GM19468 (cell line): ENCODE measurements around the gene LARP1.

ENCODE experiments used
- ATAC-seq: cut with Tn5 transposase; IDR thresholded peaks from one replicate; pipeline ENCODE4 v1.9.1; 2021; ENCODE audit warnings: mild to moderate bottlenecking, moderate library complexity, moderate number of reproducible peaks; ENCODE audit not compliant: unreplicated experiment; ENCODE audit errors: extremely low read depth

Gene LARP1

DNA sequence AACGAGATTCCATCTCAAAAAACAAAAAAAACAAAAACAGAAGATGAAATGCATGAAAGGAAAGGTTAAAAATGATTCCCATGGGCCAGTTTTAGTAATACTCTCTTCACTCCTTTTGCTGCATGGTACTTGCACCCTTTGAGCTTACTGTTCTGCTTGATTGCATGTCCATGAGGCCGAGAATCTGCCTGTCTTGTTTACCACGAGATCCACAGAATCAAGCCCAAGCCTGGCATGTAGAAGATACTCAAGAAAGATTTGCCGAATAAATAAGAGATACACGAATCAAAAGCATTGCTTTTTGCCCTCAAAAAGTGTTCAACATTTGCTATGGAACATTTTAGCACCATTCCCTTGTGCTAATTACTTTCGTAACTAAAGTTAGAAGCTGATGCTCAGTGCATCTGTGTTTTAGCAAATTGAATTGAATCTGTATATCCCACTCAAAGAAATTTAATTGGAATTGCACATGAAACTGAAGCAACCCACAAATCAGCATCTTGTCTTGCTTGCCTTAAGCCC, 94.1 kb downstream of the LARP1 start:
- ATAC-seq, result no peak

GRCh38 chr5:154849791-154850201, 94.6 kb downstream of the LARP1 start:
- no peak for ATAC-seq

DNA sequence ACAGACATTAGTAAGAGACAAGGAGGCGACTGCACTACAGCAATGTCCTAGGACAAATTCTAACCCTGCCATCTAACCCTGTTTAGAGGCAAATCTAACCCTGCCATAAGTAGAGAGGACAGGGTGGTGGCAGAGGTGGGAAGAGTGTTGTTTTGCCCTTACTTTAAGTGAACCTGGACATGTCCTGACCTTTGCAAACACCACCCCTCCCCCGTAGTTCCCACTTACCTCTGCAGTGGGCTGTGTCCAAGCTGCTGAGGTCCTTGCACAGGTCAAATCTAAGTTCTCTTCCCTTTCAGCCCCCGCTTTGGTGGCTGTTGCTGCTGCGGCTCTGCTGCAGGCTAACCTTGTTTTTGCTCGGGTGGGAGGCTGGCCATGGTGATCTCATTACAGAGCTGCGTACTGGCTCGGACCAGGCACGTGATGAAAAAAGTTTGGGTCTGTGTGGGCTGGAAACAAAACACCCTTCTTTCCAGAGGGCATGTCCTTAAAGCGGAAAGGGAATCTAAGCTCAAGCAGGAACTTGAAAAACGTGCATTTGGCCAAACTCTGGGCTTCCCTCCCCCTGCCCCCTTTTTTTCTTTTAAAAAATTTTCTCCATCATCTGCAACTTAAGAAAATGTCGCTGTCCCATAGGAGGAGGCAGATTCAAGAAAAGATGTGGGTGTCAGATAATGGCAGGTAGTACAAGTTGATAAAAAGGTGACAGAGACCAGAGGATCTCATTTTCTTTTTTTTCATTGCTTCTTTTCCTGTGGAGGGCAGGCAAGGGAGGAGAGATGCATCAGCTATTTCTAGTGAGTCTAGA, 95.3 kb downstream of the LARP1 start, which contains the start of gene FAXDC2:
TSS of gene FAXDC2 (minus strand) at position 349 of the 808 bp plus-strand sequence. CDS start 12,425 bp downstream, outside the sequence.
- no peak for ATAC-seq

DNA sequence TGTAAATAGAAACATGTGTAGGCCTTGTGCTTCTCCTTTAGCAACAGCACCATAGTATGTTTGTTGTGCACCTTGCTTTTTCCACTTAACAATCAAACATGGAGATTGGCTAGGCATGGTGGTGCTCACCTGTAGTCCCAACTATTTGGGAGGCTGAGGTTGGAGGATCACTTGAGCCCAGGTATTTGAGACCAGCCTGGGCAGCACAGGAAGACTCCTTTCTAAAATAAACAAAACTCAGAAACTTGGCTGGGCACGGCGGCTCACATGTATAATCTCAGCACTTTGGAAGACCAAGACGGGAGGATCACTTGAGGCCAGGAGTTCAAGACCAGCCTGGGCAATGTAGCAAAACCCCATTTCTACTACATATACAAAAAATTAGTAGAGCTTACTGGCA, 96.2 kb downstream of the LARP1 start:
- no peak for ATAC-seq

- peak; percentile 42 for ATAC-seq
These were observed 102.5 kb downstream of the LARP1 start for GRCh38 chr5:154857530-154858296.

GRCh38 chr5:154858297-154858971, 103.3 kb downstream of the LARP1 start, which contains the start of gene CNOT8:
Gene CNOT8, plus strand, starts transcription at chr5:154858627. Its CDS starts 4,652 bp downstream, at chr5:154863279.
- ATAC-seq, result peak; percentile 59

DNA sequence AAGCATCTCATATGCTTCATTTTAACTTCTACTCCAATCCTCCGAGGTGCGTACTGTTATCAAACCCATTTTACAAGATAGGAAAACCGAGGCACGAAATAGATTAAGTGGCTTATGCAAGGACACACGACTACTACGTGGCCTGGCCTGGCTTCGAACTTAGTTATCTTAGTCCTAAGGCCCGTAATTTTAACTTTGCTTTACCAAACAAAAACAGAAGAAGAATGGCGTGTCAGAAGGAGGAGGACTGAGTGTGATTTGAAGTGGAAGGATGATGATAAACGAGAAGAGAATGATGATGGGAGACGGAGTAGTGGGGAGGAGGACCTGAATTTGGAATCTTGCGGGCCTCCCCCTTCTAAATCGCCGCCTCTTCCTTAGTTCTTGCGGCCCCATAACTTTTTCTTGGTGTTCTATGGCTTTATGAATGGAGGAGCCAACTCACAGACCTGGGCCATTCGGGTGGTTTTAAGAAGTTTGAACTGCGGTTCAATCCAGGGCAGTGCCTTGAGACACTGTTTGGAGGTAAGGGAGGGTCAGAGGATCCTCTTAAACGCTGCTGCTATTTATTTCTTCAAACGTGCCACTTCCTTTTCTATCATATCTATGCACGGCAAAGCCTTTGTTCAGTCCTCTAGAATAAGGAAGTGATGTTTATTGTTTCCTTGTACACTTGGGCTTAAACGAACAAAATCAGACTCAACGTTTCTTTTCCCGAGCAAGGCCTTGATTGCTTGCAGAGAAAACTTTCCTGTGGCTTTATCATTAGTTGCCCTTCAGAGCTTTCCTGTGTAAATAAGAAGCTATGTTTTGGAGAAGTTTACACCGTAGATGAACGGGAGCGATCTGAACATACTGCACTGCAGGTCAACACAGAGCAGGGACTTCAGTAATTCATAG, 104.0 kb downstream of the LARP1 start:
- no peak for ATAC-seq

DNA sequence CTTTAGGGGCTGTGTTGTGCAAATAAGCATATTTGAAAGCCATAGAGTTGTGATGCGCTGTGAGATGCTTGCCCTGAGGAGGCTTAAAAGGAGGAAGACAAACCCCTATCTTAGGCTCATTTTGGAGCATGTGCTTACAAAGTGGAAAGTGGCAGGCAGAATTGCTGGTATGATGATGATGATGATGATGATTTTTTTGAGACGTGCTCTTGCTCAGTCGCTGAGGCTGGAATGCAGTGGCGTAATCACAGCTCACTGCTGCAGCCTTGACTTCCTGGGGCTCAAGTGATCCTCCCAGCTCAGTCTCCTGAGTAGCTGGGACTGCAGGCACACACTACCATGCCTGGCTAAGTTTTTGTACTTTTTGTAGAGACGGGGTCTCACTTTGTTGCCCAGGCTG, 104.9 kb downstream of the LARP1 start:
- no peak for ATAC-seq

- no peak for ATAC-seq
These were observed 105.6 kb downstream of the LARP1 start for GRCh38 chr5:154860765-154861164.

DNA sequence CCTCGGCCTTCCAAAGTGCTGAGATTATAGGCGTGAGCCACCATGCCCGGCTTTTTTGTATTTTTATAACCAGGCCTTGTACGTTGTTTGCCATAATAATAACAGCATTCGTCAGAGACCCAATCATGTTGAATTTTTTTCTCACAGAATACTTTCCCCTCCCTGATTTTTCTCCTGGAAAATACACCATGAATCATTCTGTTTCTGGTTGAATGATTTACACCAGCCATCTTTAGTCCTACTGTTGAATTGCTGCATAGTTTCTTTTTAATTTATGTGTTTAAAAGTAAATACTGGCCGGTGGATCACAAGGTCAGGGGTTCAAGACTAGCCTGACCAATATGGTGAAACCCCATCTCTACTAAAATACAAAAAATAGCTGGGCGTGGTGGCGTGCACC, 106.8 kb downstream of the LARP1 start:
- ATAC-seq, result no peak

DNA sequence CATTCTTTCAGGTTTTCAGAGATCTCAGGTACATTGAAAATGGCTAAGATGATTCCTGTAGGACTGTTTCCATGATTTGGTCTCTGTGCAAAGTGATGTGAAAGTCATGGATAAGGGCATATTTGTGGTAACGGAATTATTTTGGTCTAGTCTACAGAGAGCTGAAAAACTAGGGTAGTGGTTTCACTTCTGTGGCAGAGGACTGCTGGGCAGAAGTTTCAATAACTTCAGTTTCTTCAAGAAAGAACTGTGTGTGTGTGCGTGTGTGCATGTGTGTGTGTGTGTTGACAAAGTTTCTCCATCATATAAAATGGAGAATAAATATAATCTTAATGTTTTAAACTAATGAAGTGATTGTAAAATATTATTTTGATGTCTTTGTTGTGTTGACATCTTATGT, 107.6 kb downstream of the LARP1 start:
- ATAC-seq, result no peak

GRCh38 chr5:154863291-154864080, 108.3 kb downstream of the LARP1 start:
- no peak for ATAC-seq

DNA sequence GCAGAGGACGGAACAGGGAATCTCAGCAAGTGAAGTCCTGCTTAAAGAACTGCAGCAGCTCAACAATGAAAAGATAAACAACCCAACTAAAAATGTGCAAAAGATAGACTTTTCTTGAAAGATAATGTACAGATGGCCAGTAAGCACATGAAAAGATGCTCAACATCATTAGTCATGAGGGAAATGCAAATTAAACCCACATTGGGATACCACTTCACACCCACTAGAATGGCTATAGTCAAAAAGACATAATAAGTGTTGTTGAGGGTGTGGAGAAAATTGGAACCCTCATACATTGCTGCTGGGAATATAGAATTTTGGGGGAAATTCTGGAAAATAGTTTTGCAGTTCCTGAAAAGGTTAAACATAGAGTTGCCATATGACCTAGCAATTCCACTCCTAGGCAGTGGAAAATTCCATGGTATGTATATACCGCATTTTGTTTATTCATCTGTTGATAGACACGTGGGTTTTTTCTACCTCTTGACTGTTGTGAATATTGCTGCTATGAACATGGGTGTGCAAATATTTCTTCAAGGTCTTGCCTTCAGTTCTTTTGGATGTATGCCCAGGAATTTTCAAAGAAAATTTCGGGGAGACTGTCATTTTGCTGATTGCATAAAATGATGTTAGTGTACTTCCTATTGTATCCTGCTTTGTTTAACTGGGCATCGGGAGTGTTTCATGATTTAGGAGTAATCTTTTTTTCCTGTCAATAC, 110.4 kb downstream of the LARP1 start:
- no peak for ATAC-seq

GRCh38 chr5:154866841-154867240, 111.7 kb downstream of the LARP1 start:
- no peak for ATAC-seq
